Measurements from ENCODE around the gene NHLH1.

NHLH1 gene

DNA sequence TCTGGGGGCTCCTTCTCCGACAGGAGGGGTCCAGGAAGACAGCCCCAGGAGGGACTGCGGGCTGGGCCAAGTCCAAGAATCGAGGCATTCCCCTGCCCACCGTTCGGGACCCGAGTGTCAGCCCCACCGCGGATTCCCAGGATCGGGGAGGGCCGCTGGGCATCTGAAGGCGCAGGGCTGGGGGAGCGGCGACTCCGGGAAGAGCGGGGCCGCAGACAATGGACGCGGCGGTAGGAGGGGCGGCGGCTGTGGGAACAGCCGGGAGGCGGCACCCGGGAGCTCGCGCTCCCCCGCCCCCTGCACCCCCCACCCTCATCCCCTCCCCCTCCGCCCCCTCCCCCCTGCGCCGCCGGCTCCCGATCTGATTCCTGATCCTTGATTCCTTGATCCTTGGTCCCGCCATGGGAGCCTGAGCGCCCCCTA lies 33.4 kb downstream of the NHLH1 start, which contains the start of gene VANGL2:
Gene VANGL2, plus strand, starts transcription at position 342 of the 423 bp plus-strand sequence. CDS start 15,274 bp downstream, outside the sequence.
- no peaks in the 10 kb centered on the region for H4K20me1 ChIP-seq (ENCODE audit: insufficient read depth, low read length)
- no peaks in the 10 kb centered on the region for H3K79me2 ChIP-seq (ENCODE audit: insufficient read depth, low read length)
- peaks cover 13% of the 10 kb centered on the region for H3K4me1 ChIP-seq (ENCODE audit: insufficient read depth, low read length, severe bottlenecking)
- no peak for TF ChIP-seq EZH2 (IDR thresholded peaks at IDR 0.05; ENCODE audit: borderline replicate concordance, low read length)
- TF ChIP-seq, protein P1, sequence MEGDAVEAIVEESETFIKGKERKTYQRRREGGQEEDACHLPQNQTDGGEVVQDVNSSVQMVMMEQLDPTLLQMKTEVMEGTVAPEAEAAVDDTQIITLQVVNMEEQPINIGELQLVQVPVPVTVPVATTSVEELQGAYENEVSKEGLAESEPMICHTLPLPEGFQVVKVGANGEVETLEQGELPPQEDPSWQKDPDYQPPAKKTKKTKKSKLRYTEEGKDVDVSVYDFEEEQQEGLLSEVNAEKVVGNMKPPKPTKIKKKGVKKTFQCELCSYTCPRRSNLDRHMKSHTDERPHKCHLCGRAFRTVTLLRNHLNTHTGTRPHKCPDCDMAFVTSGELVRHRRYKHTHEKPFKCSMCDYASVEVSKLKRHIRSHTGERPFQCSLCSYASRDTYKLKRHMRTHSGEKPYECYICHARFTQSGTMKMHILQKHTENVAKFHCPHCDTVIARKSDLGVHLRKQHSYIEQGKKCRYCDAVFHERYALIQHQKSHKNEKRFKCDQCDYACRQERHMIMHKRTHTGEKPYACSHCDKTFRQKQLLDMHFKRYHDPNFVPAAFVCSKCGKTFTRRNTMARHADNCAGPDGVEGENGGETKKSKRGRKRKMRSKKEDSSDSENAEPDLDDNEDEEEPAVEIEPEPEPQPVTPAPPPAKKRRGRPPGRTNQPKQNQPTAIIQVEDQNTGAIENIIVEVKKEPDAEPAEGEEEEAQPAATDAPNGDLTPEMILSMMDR (IDR thresholded peaks at IDR 0.05; ENCODE audit: low read length): no peak
- H3K27me3 ChIP-seq (ENCODE audit: insufficient read depth, low read length): 0 out of 2 replicates have a peak, but pooled peaks cover 6% of the 10 kb centered on the region
- peak within 1 kb of the TSS; percentile 65; the same call in 1 of the 2 replicates for H2AFZ ChIP-seq (ENCODE audit: low read length)
- H3K9ac ChIP-seq (ENCODE audit: low read length): peak within 1 kb of the TSS; percentile 69
- H3K36me3 ChIP-seq (ENCODE audit: insufficient read depth, low read length): no peaks in the 10 kb centered on the region
- no peaks in the 10 kb centered on the region for H3K9me2 ChIP-seq (ENCODE audit: low read depth, low read length)
- H3F3A ChIP-seq (ENCODE audit: insufficient read depth, low read length): no peaks in the 10 kb centered on the region
- no peaks in the 10 kb centered on the region for H3K9me3 ChIP-seq (ENCODE audit: low read length)
- peak within 1 kb of the TSS; percentile 82 for H3K4me2 ChIP-seq (ENCODE audit: low read length)
- H3K27ac ChIP-seq (ENCODE audit: low read depth, low read length, poor library complexity, severe bottlenecking): no peak within 1 kb of the TSS
- H3K4me3 ChIP-seq (ENCODE audit: low read depth, low read length, poor library complexity, severe bottlenecking): peak within 1 kb of the TSS; percentile 73

DNA sequence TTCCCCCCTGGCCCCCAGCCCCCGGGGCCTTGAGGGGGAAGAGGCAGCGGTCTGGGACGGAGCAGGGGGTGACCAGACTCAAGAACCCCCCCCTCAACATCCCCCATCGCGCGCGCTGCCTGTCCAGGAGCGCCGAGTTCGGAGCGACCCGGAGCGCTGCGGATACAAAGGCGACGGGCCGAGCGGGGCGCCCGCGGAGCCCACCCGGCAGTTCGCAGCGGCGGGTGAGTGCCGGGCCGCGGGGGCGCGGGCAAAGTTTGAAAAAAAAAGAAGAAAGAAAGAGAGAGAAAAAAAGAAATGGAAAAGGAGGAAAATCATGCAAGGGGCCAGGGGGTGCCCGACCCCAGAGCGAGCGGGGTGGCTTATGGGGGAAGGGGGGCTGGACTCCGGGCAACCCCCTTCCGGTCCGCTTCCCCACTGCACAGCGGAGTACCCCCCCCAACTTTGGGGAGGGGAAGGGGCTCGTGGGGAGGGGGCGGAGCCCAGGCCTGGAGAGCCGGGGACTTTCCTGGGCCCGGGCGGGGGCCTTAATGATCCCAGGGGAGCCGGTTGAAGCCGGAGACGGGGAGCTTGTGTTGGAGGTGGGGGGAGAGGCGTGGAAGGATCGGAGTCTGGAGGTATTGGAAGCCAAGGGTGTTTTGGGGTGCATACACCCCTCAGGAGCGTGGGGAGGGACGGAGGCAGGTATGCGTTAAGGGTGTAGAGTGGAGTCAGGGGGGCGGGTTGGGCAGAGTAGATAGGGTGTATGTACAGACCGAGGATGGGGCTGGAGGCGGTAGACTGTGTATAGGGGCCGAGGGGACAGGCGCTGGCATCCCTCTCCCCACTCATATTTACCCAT lies 34.0 kb downstream of the NHLH1 start:
- no peak overlapping the region for H3K27ac ChIP-seq (ENCODE audit: low read depth, low read length, poor library complexity, severe bottlenecking)
- TF ChIP-seq EZH2 (IDR thresholded peaks at IDR 0.05; ENCODE audit: borderline replicate concordance, low read length): no peak
- TF ChIP-seq, protein P1 (IDR thresholded peaks at IDR 0.05; ENCODE audit: low read length): no peak
- no peaks in the 10 kb centered on the region for H3K79me2 ChIP-seq (ENCODE audit: insufficient read depth, low read length)
- H3K4me2 ChIP-seq (ENCODE audit: low read length): peak overlapping the region; percentile 82
- peaks cover 13% of the 10 kb centered on the region for H3K4me1 ChIP-seq (ENCODE audit: insufficient read depth, low read length, severe bottlenecking)
- H3K9ac ChIP-seq (ENCODE audit: low read length): peak overlapping the region; percentile 69
- peak overlapping the region; percentile 73 for H3K4me3 ChIP-seq (ENCODE audit: low read depth, low read length, poor library complexity, severe bottlenecking)
- no peaks in the 10 kb centered on the region for H3K9me2 ChIP-seq (ENCODE audit: low read depth, low read length)
- peak overlapping the region; percentile 65; the same call in 1 of the 2 replicates for H2AFZ ChIP-seq (ENCODE audit: low read length)
- no peaks in the 10 kb centered on the region for H3K9me3 ChIP-seq (ENCODE audit: low read length)
- no peaks in the 10 kb centered on the region for H3K36me3 ChIP-seq (ENCODE audit: insufficient read depth, low read length)
- 0 out of 2 replicates have a peak, but pooled peaks cover 6% of the 10 kb centered on the region for H3K27me3 ChIP-seq (ENCODE audit: insufficient read depth, low read length)
- H3F3A ChIP-seq (ENCODE audit: insufficient read depth, low read length): no peaks in the 10 kb centered on the region
- H4K20me1 ChIP-seq (ENCODE audit: insufficient read depth, low read length): no peaks in the 10 kb centered on the region

DNA sequence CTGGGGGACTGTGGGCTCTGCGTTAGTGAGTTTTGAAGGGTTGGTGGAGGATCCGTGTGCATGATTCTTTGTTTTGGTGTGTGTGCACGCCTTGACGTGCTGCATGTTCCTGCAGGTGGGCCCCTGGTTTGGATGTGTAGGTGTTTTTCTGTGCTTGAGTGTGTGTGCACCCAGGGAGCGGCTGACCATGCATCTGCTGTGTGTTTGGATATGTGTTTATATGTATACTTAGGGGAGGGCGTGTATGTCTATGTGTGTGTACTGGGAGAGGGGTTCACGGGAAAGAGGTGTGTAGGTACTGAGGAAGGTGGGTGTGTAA lies 34.6 kb downstream of the NHLH1 start:
- H3K36me3 ChIP-seq (ENCODE audit: insufficient read depth, low read length): no peaks in the 10 kb centered on the region
- H3K9me3 ChIP-seq (ENCODE audit: low read length): no peaks in the 10 kb centered on the region
- peak overlapping the region; percentile 73 for H3K4me3 ChIP-seq (ENCODE audit: low read depth, low read length, poor library complexity, severe bottlenecking)
- TF ChIP-seq EZH2 (IDR thresholded peaks at IDR 0.05; ENCODE audit: borderline replicate concordance, low read length): no peak
- TF ChIP-seq, protein P1 (IDR thresholded peaks at IDR 0.05; ENCODE audit: low read length): no peak
- no peaks in the 10 kb centered on the region for H3F3A ChIP-seq (ENCODE audit: insufficient read depth, low read length)
- H3K79me2 ChIP-seq (ENCODE audit: insufficient read depth, low read length): no peaks in the 10 kb centered on the region
- H3K9ac ChIP-seq (ENCODE audit: low read length): no peak overlapping the region
- H3K4me1 ChIP-seq (ENCODE audit: insufficient read depth, low read length, severe bottlenecking): peaks cover 13% of the 10 kb centered on the region
- no peaks in the 10 kb centered on the region for H3K9me2 ChIP-seq (ENCODE audit: low read depth, low read length)
- H2AFZ ChIP-seq (ENCODE audit: low read length): no peak overlapping the region
- H3K4me2 ChIP-seq (ENCODE audit: low read length): peak overlapping the region; percentile 82
- no peak overlapping the region for H3K27ac ChIP-seq (ENCODE audit: low read depth, low read length, poor library complexity, severe bottlenecking)
- 0 out of 2 replicates have a peak, but pooled peaks cover 6% of the 10 kb centered on the region for H3K27me3 ChIP-seq (ENCODE audit: insufficient read depth, low read length)
- H4K20me1 ChIP-seq (ENCODE audit: insufficient read depth, low read length): no peaks in the 10 kb centered on the region

Data from OCI-LY1 (cell line).